K562 (cell line): ENCODE data around the gene DCUN1D4. TPM values are rescaled to one million over a fixed set of nuclear protein-coding genes. Genes with fewer than 3 reads are reported as not detected.

Experiments
- ATAC-seq: fragments of 200-7000 bp; cut with Tn5 transposase; 3 replicates; pipeline ENCODE4 v1.9.1; 2020; ENCODE audit warnings: moderate library complexity
- BruUV-seq: library from RNA; stranded (reverse); fragments of 400-500 nt; replicated peaks from 2 replicates; lab custom pipeline; 2021; lab: Mats Ljungman, UMichigan
- CTCF ChIA-PET: fragments of 300-600 bp; formaldehyde crosslinking; extraction: SDS; loops from one replicate; lab custom pipeline; 2021; ENCODE audit warnings: low intra/inter-chr PET ratio; lab: Yijun Ruan, JAX
- POLR2A ChIA-PET: fragments of 300-600, 350-650 bp; sonication (Branson Sonifier 250); formaldehyde crosslinking; extraction: SDS; loops from one replicate; lab custom pipeline; 2021; ENCODE audit warnings: antibody characterized with exemption, inconsistent platforms; lab: Yijun Ruan, JAX
- DNase-seq, 4 experiments: peaks; one replicate each; pipeline versions ENCODE4 v3.0.0 to v3.0.0-alpha.2; 2011 to 2018; ENCODE audit warnings: low spot score in 3 of 4, mixed read lengths in 3 of 4; ENCODE audit errors: extremely low read depth in 1 of 4
- FAIRE-seq: peaks from 2 replicates; lab custom pipeline; 2011; peaks lifted over from hg19 to GRCh38; lab: Jason Lieb, UNC
- H2AFZ ChIP-seq: 2 replicates; pipeline ENCODE4 v1.6.0; 2011; ENCODE audit warnings: low read depth, low read length, control low read depth, inconsistent platforms
- H3K27ac ChIP-seq: fragments of 200-600 bp; 3 replicates; pipeline ENCODE4 v1.8.0; 2011; ENCODE audit warnings: low read depth, mild to moderate bottlenecking, control low read depth, inconsistent platforms, low read length, moderate library complexity, mixed read lengths; ENCODE audit errors: extremely low read depth
- H3K27me3 ChIP-seq, 2 experiments: fragments of 300-600 bp in 1 of 2; 2 replicates in 1 of 2; 3 replicates in 1 of 2; pipeline versions ENCODE4 v1.6.0 to v1.8.0; 2011; ENCODE audit warnings: inconsistent platforms in 2 of 2, low read length in 2 of 2, mild to moderate bottlenecking in 1 of 2, mixed read lengths in 1 of 2, moderate library complexity in 1 of 2; ENCODE audit not compliant: control insufficient read depth in 2 of 2, insufficient read depth in 2 of 2
- H3K36me3 ChIP-seq: fragments of 300-600 bp; 3 replicates; pipeline ENCODE4 v1.8.0; 2011; ENCODE audit warnings: mild to moderate bottlenecking, low read length, inconsistent platforms; ENCODE audit not compliant: control insufficient read depth, insufficient read depth
- H3K4me1 ChIP-seq, 2 experiments: fragments of 200-600 bp in 1 of 2; replicated peaks in 1 of 2; 2 replicates in 1 of 2; 3 replicates in 1 of 2; pipeline versions ENCODE4 v1.5.1 to v1.8.0; 2011; ENCODE audit warnings: inconsistent platforms in 2 of 2, low read length in 2 of 2, mild to moderate bottlenecking in 1 of 2, mixed read lengths in 1 of 2, moderate library complexity in 1 of 2; ENCODE audit not compliant: control insufficient read depth in 2 of 2, insufficient read depth in 2 of 2
- H3K4me2 ChIP-seq: 2 replicates; pipeline ENCODE4 v1.6.1; 2011; ENCODE audit warnings: low read length, control low read depth, inconsistent platforms, mixed read lengths; ENCODE audit not compliant: insufficient read depth
- H3K4me3 ChIP-seq: fragments of 200-600 bp; sonication (generic), shearing (Covaris generic); 2 replicates; pipeline ENCODE4 v1.5.1; 2016; ENCODE audit warnings: control low read depth, inconsistent platforms
- H3K79me2 ChIP-seq: fragments of 200-600 bp; 3 replicates; pipeline ENCODE4 v1.8.0; 2011; ENCODE audit warnings: low read length, inconsistent platforms; ENCODE audit not compliant: control insufficient read depth, insufficient read depth
- H3K9ac ChIP-seq, 2 experiments: 2 replicates each; pipeline versions ENCODE4 v1.6.0 to v1.6.1; 2011; ENCODE audit warnings: low read depth in 2 of 2, low read length in 2 of 2, control low read depth in 1 of 2, inconsistent platforms in 1 of 2, mild to moderate bottlenecking in 1 of 2, mixed read lengths in 1 of 2; ENCODE audit not compliant: insufficient read depth in 1 of 2
- H3K9me1 ChIP-seq: one replicate; pipeline ENCODE4 v1.6.0; 2011; ENCODE audit warnings: inconsistent platforms, mild to moderate bottlenecking, low read length, moderate library complexity; ENCODE audit not compliant: control insufficient read depth, insufficient read depth
- H3K9me3 ChIP-seq: replicated peaks from 2 replicates; pipeline ENCODE4 v1.5.1; 2011; ENCODE audit warnings: low read depth, low read length, inconsistent platforms; ENCODE audit not compliant: control insufficient read depth, insufficient read depth
- H4K20me1 ChIP-seq: replicated peaks from 2 replicates; pipeline ENCODE4 v1.6.1; 2011; ENCODE audit warnings: low read length, inconsistent platforms, mixed read lengths; ENCODE audit not compliant: control insufficient read depth, insufficient read depth
- NCOA4 ChIP-seq: fragments of 450-650 bp; IDR thresholded peaks from 2 replicates; pipeline ENCODE4 v1.6.1; 2018; ENCODE audit warnings: mild to moderate bottlenecking; ENCODE audit not compliant: partially characterized antibody
- PTRF ChIP-seq: fragments of 450-650 bp; IDR thresholded peaks from 2 replicates; pipeline ENCODE4 v1.6.1; 2016; ENCODE audit warnings: mild to moderate bottlenecking, missing genetic modification characterization, missing compliant biosample characterization
- RHOXF2B ChIP-seq: fragments of 250-450 bp; sonication (Bioruptor Pico); conservative IDR thresholded peaks from 2 replicates; pipeline ENCODE4 v1.5.1; 2021
- RNF2 ChIP-seq: sonication (generic); IDR thresholded peaks from 2 replicates; pipeline ENCODE4 v1.6.1; 2016
- SMARCB1 ChIP-seq: IDR thresholded peaks from 2 replicates; pipeline ENCODE4 v1.6.1; 2011; ENCODE audit warnings: improper control_type of control experiment, low read depth; ENCODE audit not compliant: insufficient read length
- TCF3 ChIP-seq: sonication (generic); formaldehyde crosslinking; IDR thresholded peaks from 2 replicates; pipeline ENCODE4 v1.4.0; 2020; ENCODE audit warnings: mild to moderate bottlenecking, missing genetic modification reagents
- ZNF57 ChIP-seq: fragments of 450-650 bp; formaldehyde crosslinking; IDR thresholded peaks from 2 replicates; pipeline ENCODE4 v1.4.0; 2020; ENCODE audit warnings: mild to moderate bottlenecking, moderate library complexity
- WGBS: fragments of 100-300 bp; shearing (Covaris generic); methylation state at CpG from one replicate; pipeline ENCODE4 v1.1.6; 2016; ENCODE audit warnings: low coverage, mixed read lengths; ENCODE audit not compliant: insufficient coverage; ENCODE audit errors: missing lambda C conversion rate; 5-methylcytosine and 5-hydroxymethylcytosine counted together
- in situ Hi-C: fragments of 300-500 bp; cut with MboI; formaldehyde crosslinking; loops from 4 replicates; pipeline ENCODE4 v1.15.0; 2018; ENCODE audit warnings: inconsistent platforms, mixed read lengths
- intact Hi-C: fragments of 100-400 bp; cut with micrococcal nuclease; formaldehyde crosslinking; loops from 2 replicates; pipeline ENCODE4 v1.14.2; 2022
- polyA plus RNA-seq, 8 experiments: library from polyadenylated mRNA; depleted of rRNA in 4 of 8; stranded (reverse) in 5 of 8; unstranded in 3 of 8; fragments of >200 nt; fragmentation: Nextera tagmentation in 2 of 8; fragmentation: Illumina TruSeq in 1 of 8; extraction: Ambion mirVana in 2 of 8; extraction: Trizol in 1 of 8; gene quantifications; 2 replicates each; pipeline versions ENCODE4 v1.2.1 to v1.2.3, GENCODE V29; 2011 to 2014; ENCODE audit warnings: inconsistent platforms in 1 of 8, missing spikeins in 1 of 8
- total RNA-seq, 7 experiments: library from RNA; depleted of rRNA in 6 of 7; stranded (reverse); fragments of >200 nt in 6 of 7; fragmentation: Illumina TruSeq in 2 of 7; extraction: Trizol in 2 of 7; gene quantifications; 2 replicates each; pipeline versions ENCODE4 v1.2.1 to v1.2.3, GENCODE V29; 2011 to 2021; ENCODE audit warnings: low replicate concordance in 1 of 7
- TF ChIP-seq, protein P1 (sequence below): IDR thresholded peaks from 3 replicates; pipeline ENCODE4 v1.6.1; 2011; ENCODE audit warnings: borderline replicate concordance, mild to moderate bottlenecking, moderate library complexity; ENCODE audit not compliant: insufficient read length; ENCODE audit errors: extremely low read depth
- TF ChIP-seq, protein P2 (sequence below): fragments of 450-650 bp; IDR thresholded peaks from 2 replicates; pipeline ENCODE4 v1.6.1; 2018; ENCODE audit warnings: mild to moderate bottlenecking, low read depth; ENCODE audit not compliant: partially characterized antibody
- TF ChIP-seq, protein P3 (sequence below): fragments of 200-800 bp; sonication (Bioruptor generic); IDR thresholded peaks from 2 replicates; pipeline ENCODE4 v1.6.1; 2016; ENCODE audit warnings: missing genetic modification characterization, missing compliant biosample characterization
- TF ChIP-seq, protein P4 (sequence below): fragments of 450-650 bp; IDR thresholded peaks from 2 replicates; pipeline ENCODE4 v1.6.1; 2016

The DCUN1D4 gene
- total and polyA plus RNA-seq, 9 of the 15 experiments (the other 6 are each of a cell fraction or from before 2014, with no cell fraction given), result 15.1 to 73.5 (median 23.0) TPM

DNA sequence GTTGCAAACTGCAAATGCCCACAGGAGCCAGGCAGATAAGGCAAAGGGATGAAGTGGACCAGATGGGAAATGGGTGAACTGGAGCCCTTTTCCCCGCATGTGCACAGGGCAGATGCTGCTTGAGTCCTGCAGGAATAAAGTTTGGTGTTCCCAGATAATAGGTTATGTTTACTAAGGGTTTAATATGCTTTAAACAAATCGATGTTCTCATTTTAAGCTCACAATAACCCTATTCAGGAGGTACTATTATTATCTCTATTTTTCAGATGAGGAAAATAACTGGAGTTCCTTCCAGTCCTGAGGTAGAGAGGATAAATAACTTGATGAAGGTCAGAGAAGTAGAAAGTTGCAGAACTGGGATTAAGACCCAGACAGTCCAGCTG, 99.9 kb downstream of the DCUN1D4 start (continued):
- TF ChIP-seq, protein P1, sequence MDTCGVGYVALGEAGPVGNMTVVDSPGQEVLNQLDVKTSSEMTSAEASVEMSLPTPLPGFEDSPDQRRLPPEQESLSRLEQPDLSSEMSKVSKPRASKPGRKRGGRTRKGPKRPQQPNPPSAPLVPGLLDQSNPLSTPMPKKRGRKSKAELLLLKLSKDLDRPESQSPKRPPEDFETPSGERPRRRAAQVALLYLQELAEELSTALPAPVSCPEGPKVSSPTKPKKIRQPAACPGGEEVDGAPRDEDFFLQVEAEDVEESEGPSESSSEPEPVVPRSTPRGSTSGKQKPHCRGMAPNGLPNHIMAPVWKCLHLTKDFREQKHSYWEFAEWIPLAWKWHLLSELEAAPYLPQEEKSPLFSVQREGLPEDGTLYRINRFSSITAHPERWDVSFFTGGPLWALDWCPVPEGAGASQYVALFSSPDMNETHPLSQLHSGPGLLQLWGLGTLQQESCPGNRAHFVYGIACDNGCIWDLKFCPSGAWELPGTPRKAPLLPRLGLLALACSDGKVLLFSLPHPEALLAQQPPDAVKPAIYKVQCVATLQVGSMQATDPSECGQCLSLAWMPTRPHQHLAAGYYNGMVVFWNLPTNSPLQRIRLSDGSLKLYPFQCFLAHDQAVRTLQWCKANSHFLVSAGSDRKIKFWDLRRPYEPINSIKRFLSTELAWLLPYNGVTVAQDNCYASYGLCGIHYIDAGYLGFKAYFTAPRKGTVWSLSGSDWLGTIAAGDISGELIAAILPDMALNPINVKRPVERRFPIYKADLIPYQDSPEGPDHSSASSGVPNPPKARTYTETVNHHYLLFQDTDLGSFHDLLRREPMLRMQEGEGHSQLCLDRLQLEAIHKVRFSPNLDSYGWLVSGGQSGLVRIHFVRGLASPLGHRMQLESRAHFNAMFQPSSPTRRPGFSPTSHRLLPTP, result no peak
- TF ChIP-seq, all 486 proteins: peak for 0

DNA sequence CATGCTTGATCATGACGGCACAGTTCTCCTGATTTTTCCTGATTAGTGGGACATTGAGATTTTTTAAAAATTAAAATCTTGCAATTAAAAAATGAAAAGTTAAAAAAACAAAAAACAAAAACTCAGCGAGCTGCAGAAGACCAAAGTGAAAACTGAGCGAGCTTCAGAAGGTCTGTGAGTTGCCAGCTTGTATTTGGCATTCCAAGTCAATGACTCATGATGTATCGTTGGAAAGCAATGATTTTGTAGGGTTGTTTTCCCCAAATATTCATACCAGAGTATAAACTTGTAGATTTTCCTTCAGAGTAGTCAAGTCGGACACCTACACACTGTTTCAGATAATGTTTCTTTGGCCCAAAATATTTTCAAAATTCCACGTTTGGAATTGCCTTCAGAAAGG, 100.3 kb downstream of the DCUN1D4 start:
- H3K27ac ChIP-seq, result no peak overlapping the region
- H3K9ac ChIP-seq, result no peak overlapping the region
- ChIA-PET CTCF (no interaction called here), POLR2A (no interaction called here)
- no peaks in the 10 kb centered on the region for H3K9me1 ChIP-seq
- no TSS peak for BruUV-seq
- H3K27me3 ChIP-seq, result no peaks in the 10 kb centered on the region; a peak in 1 of 5 replicates
- no peaks in the 10 kb centered on the region for H3K4me1 ChIP-seq
- intact Hi-C loops, result no loop called here
- no peak for ATAC-seq
- in situ Hi-C loops, result no loop called here
- H4K20me1 ChIP-seq, result no peaks in the 10 kb centered on the region
- no peak for FAIRE-seq
- H2AFZ ChIP-seq, result no peak overlapping the region
- no peak overlapping the region for H3K4me2 ChIP-seq
- no peak for DNase-seq
- no peaks in the 10 kb centered on the region for H3K79me2 ChIP-seq
- H3K9me3 ChIP-seq, result no peaks in the 10 kb centered on the region
- no peaks in the 10 kb centered on the region for H3K36me3 ChIP-seq
- H3K4me3 ChIP-seq, result no peak overlapping the region
- WGBS, result 0% methylated on average over 6 of the region's 6 CpGs
- TF ChIP-seq, protein P2, sequence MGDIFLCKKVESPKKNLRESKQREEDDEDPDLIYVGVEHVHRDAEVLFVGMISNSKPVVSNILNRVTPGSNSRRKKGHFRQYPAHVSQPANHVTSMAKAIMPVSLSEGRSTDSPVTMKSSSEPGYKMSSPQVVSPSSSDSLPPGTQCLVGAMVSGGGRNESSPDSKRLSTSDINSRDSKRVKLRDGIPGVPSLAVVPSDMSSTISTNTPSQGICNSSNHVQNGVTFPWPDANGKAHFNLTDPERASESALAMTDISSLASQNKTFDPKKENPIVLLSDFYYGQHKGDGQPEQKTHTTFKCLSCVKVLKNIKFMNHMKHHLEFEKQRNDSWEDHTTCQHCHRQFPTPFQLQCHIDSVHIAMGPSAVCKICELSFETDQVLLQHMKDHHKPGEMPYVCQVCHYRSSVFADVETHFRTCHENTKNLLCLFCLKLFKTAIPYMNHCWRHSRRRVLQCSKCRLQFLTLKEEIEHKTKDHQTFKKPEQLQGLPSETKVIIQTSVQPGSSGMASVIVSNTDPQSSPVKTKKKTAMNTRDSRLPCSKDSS, result no peak
- no peak for TF ChIP-seq SMARCB1
- no peak for TF ChIP-seq TCF3 (CRISPR knock-in tag)
- TF ChIP-seq, protein P3, sequence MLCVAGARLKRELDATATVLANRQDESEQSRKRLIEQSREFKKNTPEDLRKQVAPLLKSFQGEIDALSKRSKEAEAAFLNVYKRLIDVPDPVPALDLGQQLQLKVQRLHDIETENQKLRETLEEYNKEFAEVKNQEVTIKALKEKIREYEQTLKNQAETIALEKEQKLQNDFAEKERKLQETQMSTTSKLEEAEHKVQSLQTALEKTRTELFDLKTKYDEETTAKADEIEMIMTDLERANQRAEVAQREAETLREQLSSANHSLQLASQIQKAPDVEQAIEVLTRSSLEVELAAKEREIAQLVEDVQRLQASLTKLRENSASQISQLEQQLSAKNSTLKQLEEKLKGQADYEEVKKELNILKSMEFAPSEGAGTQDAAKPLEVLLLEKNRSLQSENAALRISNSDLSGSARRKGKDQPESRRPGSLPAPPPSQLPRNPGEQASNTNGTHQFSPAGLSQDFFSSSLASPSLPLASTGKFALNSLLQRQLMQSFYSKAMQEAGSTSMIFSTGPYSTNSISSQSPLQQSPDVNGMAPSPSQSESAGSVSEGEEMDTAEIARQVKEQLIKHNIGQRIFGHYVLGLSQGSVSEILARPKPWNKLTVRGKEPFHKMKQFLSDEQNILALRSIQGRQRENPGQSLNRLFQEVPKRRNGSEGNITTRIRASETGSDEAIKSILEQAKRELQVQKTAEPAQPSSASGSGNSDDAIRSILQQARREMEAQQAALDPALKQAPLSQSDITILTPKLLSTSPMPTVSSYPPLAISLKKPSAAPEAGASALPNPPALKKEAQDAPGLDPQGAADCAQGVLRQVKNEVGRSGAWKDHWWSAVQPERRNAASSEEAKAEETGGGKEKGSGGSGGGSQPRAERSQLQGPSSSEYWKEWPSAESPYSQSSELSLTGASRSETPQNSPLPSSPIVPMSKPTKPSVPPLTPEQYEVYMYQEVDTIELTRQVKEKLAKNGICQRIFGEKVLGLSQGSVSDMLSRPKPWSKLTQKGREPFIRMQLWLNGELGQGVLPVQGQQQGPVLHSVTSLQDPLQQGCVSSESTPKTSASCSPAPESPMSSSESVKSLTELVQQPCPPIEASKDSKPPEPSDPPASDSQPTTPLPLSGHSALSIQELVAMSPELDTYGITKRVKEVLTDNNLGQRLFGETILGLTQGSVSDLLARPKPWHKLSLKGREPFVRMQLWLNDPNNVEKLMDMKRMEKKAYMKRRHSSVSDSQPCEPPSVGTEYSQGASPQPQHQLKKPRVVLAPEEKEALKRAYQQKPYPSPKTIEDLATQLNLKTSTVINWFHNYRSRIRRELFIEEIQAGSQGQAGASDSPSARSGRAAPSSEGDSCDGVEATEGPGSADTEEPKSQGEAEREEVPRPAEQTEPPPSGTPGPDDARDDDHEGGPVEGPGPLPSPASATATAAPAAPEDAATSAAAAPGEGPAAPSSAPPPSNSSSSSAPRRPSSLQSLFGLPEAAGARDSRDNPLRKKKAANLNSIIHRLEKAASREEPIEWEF (CRISPR knock-in tag), result no peak
- TF ChIP-seq NCOA4, result no peak
- TF ChIP-seq ZNF57 (CRISPR knock-in tag), result no peak
- TF ChIP-seq PTRF (tag), result no peak
- no peak for TF ChIP-seq RNF2
- TF ChIP-seq, protein P4, sequence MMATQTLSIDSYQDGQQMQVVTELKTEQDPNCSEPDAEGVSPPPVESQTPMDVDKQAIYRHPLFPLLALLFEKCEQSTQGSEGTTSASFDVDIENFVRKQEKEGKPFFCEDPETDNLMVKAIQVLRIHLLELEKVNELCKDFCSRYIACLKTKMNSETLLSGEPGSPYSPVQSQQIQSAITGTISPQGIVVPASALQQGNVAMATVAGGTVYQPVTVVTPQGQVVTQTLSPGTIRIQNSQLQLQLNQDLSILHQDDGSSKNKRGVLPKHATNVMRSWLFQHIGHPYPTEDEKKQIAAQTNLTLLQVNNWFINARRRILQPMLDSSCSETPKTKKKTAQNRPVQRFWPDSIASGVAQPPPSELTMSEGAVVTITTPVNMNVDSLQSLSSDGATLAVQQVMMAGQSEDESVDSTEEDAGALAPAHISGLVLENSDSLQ, result no peak
- TF ChIP-seq RHOXF2B, result no peak
